Stimulated activated effector memory CD8-positive, alpha-beta T cell treated with anti-CD3 and anti-CD28 coated beads, Interleukin-12 subunit alpha, Interleukin-12 subunit beta, amount 100 ng/mL, for 72 hours (primary cell): ENCODE results near the gene ETFB.

ENCODE experiments used
- ATAC-seq: fragments of 150-1000 bp; cut with Tn5 transposase; 2 replicates; pipeline ENCODE4 v1.10.0; 2021
- DNase-seq, 2 donors: peaks; one replicate each; pipeline ENCODE4 v3.0.0; 2021 to 2022; ENCODE audit warnings: low spot score in 2 of 2
- H3K27ac Mint-ChIP-seq: one replicate; pipeline ENCODE4 v1.8.0; 2022; ENCODE audit warnings: mild to moderate bottlenecking, mixed read lengths
- H3K36me3 Mint-ChIP-seq: one replicate; pipeline ENCODE4 v1.8.0; 2022; ENCODE audit warnings: mild to moderate bottlenecking, mixed read lengths
- H3K4me1 Mint-ChIP-seq: one replicate; pipeline ENCODE4 v1.8.0; 2022; ENCODE audit warnings: mixed read lengths
- H3K4me3 Mint-ChIP-seq: one replicate; pipeline ENCODE4 v1.8.0; 2022; ENCODE audit warnings: mild to moderate bottlenecking, mixed read lengths
- H3K9me3 Mint-ChIP-seq: one replicate; pipeline ENCODE4 v1.8.0; 2022; ENCODE audit warnings: mixed read lengths

ETFB gene

GRCh38 chr19:51329411-51329810 lies 36.8 kb downstream of the ETFB start:
- DNase-seq (no peak), ATAC-seq (no peak)
- peaks cover 15% of the 10 kb centered on the region for H3K4me1 Mint-ChIP-seq
- H3K36me3 Mint-ChIP-seq: no peaks in the 10 kb centered on the region
- H3K4me3 Mint-ChIP-seq: no peak overlapping the region
- no peak overlapping the region for H3K27ac Mint-ChIP-seq
- no peaks in the 10 kb centered on the region for H3K9me3 Mint-ChIP-seq

DNA sequence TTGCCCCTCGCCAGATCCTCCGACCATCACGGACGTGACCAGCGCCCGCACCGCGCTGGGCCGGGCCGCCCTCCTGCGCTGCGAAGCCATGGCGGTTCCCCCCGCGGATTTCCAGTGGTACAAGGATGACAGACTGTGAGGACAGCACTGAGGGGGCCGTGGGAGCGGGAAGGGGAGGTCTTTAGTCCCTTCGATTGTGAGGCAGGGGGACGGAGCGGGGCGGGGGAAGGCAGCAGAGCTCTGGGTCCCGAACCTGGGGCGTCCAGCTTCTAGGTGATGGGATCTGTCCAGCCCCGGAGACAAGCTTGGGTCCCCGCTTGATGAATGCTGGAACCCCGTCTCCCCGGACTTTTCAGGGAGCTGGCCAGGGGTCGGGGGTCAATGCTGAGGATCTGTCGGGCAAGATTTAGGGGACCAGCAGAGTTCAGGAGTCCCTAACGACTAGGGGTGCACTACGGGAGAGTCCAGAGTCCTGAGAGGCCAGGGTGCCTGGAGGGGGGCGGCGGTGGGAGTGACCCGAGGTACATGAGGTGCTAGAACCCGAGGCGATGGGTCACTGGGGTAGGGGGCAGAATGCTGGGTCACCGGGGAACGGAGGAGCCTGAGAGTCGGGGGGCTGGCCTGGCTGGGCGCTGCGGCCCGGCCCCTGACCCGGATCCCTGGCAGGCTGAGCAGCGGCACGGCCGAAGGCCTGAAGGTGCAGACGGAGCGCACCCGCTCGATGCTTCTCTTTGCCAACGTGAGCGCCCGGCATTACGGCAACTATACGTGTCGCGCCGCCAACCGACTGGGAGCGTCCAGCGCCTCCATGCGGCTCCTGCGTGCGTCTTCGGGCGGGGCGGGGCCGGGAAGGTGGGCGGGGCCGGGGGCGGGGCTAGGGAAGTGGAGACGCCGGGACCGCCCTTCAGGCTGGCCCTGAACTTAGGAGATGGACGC lies 38.9 kb downstream of the ETFB start:
- no peak overlapping the region for H3K27ac Mint-ChIP-seq
- DNase-seq: peak; percentile 30 to 63
- H3K36me3 Mint-ChIP-seq: no peaks in the 10 kb centered on the region
- peak; percentile 75 for ATAC-seq
- H3K9me3 Mint-ChIP-seq: no peaks in the 10 kb centered on the region
- peak overlapping the region; percentile 63 for H3K4me3 Mint-ChIP-seq
- H3K4me1 Mint-ChIP-seq: peaks cover 15% of the 10 kb centered on the region

GRCh38 chr19:51326216-51327065 lies 39.7 kb downstream of the ETFB start:
- no peaks in the 10 kb centered on the region for H3K9me3 Mint-ChIP-seq
- H3K36me3 Mint-ChIP-seq: no peaks in the 10 kb centered on the region
- ATAC-seq: no peak
- H3K4me3 Mint-ChIP-seq: peak overlapping the region; percentile 63
- no peak for DNase-seq
- no peak overlapping the region for H3K27ac Mint-ChIP-seq
- H3K4me1 Mint-ChIP-seq: peaks cover 15% of the 10 kb centered on the region

DNA sequence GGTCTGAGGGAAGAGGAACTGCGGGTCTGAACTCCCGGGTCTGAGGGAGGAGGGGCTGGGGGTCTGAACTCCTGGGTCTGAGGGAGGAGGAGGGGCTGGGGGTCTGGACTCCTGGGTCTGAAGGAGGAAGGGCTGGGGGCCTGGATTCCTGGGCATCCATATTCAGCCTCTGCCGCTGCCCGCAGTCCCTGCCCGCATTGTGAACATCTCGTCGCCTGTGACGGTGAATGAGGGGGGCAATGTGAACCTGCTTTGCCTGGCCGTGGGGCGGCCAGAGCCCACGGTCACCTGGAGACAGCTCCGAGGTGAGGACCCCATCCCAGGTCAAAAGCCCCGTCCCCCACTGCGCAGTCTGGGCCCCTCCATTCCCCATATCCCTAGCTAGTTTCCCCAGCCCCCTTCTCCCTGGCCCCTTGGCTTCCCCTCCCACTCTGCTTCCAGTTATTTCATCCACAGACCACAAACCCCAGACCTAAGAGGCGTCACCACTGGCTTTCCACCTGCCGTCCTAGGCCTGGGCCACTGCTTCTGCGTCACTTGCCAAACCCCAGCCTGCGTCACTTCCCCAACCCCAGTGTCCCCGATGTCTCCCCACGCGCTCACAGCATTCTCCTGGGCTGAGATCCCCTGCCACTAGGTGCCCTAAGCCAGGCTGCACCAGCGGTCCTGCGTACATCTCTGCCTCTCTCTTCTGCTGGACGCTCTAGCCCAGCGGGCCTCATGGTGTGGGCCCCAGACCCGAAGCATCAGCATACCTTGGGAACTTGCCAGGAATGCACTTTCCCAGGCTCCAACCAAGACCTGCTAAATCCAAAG lies 40.8 kb downstream of the ETFB start:
- no peaks in the 10 kb centered on the region for H3K36me3 Mint-ChIP-seq
- H3K9me3 Mint-ChIP-seq: no peaks in the 10 kb centered on the region
- no peak overlapping the region for H3K4me3 Mint-ChIP-seq
- DNase-seq: no peak
- no peak overlapping the region for H3K27ac Mint-ChIP-seq
- H3K4me1 Mint-ChIP-seq: peaks cover 15% of the 10 kb centered on the region
- peak; percentile 50 for ATAC-seq

GRCh38 chr19:51324167-51324481 lies 42.1 kb downstream of the ETFB start:
- Mint-ChIP-seq H3K9me3 (no peaks in the 10 kb centered on the region), H3K27ac (no peak overlapping the region), H3K36me3 (no peaks in the 10 kb centered on the region), H3K4me1 (peaks cover 15% of the 10 kb centered on the region), H3K4me3 (no peak overlapping the region)
- no peak for DNase-seq
- ATAC-seq: no peak

DNA sequence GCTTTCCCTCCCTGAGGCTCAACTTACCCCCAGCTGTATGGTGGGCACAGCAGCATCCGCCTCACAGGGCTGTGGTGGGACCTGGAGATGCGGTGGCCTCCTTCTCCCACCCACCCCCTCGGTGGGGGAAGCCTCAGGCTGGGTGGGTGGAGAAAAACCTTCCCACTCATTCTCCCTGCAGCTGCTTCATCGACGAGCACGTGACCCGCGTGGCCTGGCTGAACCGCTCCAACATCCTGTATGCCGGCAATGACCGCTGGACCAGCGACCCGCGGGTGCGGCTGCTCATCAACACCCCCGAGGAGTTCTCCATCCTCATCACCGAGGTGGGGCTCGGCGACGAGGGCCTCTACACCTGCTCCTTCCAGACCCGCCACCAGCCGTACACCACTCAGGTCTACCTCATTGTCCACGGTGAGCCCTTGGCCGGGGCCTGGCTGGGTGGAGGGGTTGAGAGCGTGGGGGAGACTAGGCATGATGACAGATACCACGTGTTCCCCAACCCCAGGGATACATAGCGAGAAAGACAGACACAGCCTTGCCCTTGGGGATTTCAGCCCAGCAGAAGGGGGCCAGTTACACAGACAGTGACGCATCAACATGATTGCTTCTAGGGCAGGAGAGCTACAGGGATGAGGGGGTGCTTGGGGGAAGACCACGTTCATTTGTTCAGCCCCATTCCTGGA lies 42.6 kb downstream of the ETFB start:
- peaks cover 15% of the 10 kb centered on the region for H3K4me1 Mint-ChIP-seq
- H3K27ac Mint-ChIP-seq: peak overlapping the region; percentile 51
- no peak for DNase-seq
- ATAC-seq: no peak
- H3K36me3 Mint-ChIP-seq: no peaks in the 10 kb centered on the region
- no peak overlapping the region for H3K4me3 Mint-ChIP-seq
- H3K9me3 Mint-ChIP-seq: no peaks in the 10 kb centered on the region

DNA sequence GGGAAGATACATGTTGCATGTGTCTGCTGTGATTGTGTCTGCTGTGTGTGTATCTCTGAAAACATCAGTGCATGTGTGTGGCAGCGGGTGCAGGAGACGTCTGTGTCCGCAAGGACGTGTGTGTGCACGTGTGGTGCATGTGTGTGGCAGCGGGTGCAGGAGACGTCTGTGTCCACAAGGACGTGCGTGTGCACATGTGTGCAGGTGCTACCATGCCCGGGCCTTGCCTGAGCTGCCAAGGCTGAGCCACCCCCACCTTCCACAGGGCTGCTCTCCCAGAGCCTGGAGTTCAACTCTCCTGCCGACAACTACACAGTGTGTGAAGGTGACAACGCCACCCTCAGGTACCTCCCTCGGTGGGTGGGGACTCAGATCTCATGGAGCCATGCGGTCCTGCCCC lies 44.4 kb downstream of the ETFB start:
- DNase-seq (no peak), ATAC-seq (no peak)
- Mint-ChIP-seq H3K4me3 (no peak overlapping the region), H3K27ac (no peak overlapping the region), H3K4me1 (peaks cover 8% of the 10 kb centered on the region), H3K9me3 (no peaks in the 10 kb centered on the region), H3K36me3 (no peaks in the 10 kb centered on the region)

GRCh38 chr19:51320280-51320657 lies 45.9 kb downstream of the ETFB start:
- ATAC-seq (no peak), DNase-seq (no peak)
- Mint-ChIP-seq H3K36me3 (no peaks in the 10 kb centered on the region), H3K4me1 (no peaks in the 10 kb centered on the region), H3K9me3 (peaks cover 2% of the 10 kb centered on the region), H3K4me3 (no peak overlapping the region), H3K27ac (no peak overlapping the region)

- ATAC-seq (no peak), DNase-seq (no peak)
- Mint-ChIP-seq H3K27ac (no peak overlapping the region), H3K4me3 (no peak overlapping the region), H3K4me1 (no peaks in the 10 kb centered on the region), H3K9me3 (peaks cover 5% of the 10 kb centered on the region), H3K36me3 (no peaks in the 10 kb centered on the region)
Observed at GRCh38 chr19:51319649-51320279, 46.4 kb downstream of the ETFB start.

DNA sequence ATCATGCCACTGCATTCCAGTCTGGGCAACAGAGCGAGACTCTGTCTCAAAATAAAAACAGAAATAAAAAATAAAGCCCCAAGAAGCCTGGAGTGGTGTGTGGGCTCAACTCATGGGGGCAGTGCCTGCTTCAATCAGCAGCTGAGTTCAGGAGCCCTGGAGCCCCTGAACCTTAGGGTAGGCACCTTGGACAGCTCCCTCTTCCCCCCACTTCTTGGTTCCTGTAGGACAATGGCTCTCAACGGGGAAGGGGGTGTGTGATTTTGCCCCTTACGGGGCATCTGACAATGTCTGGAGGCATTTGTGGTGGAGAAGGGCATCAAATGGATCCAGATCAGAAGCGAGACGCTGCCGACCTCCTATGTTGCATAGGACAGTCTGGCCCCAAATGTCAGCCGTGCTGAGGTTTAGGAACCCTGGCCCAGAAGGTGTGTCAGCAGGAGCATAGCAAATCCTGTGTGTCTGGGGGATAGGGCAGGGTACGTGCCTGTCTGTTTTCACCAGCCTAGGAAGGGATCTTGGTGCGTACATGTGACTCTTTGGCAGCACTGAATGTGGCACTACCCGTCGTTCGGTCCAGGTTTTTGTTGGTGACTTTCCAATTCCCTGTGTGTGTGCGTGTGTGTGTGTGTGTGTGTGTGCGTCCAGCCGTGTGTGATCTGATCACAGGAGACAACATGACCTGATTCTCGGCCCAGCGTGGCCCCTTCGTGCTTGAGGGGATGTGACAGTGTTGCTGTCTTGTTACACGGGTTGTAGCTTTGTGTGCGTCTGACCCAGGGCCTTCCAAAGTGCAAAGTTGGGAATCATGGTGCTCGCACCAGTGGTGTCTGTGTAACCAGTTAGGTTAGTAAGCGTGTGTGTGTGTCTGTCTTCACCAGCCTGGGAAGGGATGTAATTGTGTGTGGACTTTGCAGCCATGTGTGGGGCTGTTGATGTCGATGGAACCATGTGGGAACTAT lies 47.2 kb downstream of the ETFB start:
- H3K4me3 Mint-ChIP-seq: no peak overlapping the region
- H3K36me3 Mint-ChIP-seq: no peaks in the 10 kb centered on the region
- H3K4me1 Mint-ChIP-seq: no peaks in the 10 kb centered on the region
- ATAC-seq (no peak), DNase-seq (no peak)
- peaks cover 7% of the 10 kb centered on the region for H3K9me3 Mint-ChIP-seq
- H3K27ac Mint-ChIP-seq: no peak overlapping the region

DNA sequence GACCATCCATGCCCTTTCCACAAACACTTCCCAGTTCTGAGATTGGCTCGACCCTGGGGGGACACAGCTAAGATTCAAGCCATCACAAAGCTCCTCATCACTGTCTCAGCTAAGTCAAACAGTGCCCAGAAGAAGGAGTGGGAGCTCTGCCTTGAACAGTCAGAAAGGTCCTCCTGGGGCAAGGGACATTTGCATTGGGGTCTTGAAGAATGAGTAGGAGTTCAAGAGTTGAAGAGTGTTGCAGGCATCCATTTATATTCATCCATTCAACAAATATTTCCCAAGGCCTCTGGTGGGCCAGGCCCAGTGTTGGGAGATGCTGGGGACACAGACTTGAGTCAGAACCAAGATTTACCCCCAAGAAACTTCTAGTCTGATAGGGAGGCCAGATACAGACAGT lies 48.2 kb downstream of the ETFB start:
- Mint-ChIP-seq H3K27ac (no peak overlapping the region), H3K4me1 (peaks cover 5% of the 10 kb centered on the region), H3K36me3 (no peaks in the 10 kb centered on the region), H3K4me3 (no peak overlapping the region), H3K9me3 (peaks cover 7% of the 10 kb centered on the region)
- ATAC-seq: no peak
- DNase-seq: no peak

- Mint-ChIP-seq H3K9me3 (peaks cover 7% of the 10 kb centered on the region), H3K4me3 (no peak overlapping the region), H3K36me3 (no peaks in the 10 kb centered on the region), H3K27ac (no peak overlapping the region), H3K4me1 (peaks cover 5% of the 10 kb centered on the region)
- ATAC-seq: no peak
- no peak for DNase-seq
Observed at GRCh38 chr19:51317376-51317775, 48.8 kb downstream of the ETFB start.

DNA sequence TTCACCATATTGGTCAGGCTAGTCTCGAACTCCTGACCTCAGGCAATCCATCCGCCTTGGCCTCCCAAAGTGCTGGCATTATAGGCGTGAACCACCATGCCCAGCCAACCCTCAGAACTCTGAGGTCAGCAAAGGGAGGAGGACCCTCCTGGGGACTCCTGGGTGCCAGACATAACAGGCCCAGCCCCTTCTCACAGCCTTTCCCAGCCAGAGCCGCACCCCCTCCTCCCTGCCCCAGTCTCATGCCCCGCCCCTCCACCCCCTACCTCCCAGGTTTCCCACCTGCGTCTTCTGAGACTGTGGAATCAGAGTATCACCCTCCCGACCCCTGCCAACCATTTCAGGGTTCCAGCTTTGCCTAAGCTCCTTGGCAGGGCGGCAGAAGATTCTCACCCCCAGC lies 49.5 kb downstream of the ETFB start:
- Mint-ChIP-seq H3K36me3 (no peaks in the 10 kb centered on the region), H3K27ac (no peak overlapping the region), H3K9me3 (peaks cover 7% of the 10 kb centered on the region), H3K4me1 (peaks cover 5% of the 10 kb centered on the region), H3K4me3 (no peak overlapping the region)
- ATAC-seq: no peak
- DNase-seq: no peak
